NOMO-1 treated with DMSO at 0.1 percent for 48 hours (cell line): ENCODE data around the gene MACROH2A1.

Experiments used
- DNase-seq: peaks from one replicate; lab custom pipeline; 2025; ENCODE audit not compliant: unreplicated experiment; lab: John Stamatoyannopoulos, UW

Gene MACROH2A1

DNA sequence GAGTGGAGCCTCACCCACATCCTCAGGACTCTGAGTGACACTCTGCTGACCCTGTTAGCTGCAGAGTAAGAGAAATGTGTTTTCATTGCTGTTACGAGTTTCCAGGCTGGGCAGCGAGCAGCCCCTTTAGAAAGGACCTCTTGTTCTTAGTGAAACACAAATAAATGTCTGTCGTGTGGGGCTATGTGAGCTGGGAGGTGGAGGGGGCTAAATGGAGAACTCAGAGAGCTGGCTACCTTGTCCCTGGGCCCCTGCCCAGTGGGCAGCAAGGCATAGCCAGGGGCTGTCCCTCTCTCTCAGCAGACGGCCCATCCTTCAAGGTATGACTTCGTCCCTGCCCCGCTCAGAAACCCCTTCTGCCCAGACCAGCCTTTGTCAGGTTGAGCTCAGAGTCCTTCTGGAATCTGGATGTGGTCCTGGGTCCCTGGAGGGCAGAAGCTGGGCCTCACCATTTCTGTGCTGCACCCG, 38.0 kb upstream of the MACROH2A1 start:
- no peak for DNase-seq

DNA sequence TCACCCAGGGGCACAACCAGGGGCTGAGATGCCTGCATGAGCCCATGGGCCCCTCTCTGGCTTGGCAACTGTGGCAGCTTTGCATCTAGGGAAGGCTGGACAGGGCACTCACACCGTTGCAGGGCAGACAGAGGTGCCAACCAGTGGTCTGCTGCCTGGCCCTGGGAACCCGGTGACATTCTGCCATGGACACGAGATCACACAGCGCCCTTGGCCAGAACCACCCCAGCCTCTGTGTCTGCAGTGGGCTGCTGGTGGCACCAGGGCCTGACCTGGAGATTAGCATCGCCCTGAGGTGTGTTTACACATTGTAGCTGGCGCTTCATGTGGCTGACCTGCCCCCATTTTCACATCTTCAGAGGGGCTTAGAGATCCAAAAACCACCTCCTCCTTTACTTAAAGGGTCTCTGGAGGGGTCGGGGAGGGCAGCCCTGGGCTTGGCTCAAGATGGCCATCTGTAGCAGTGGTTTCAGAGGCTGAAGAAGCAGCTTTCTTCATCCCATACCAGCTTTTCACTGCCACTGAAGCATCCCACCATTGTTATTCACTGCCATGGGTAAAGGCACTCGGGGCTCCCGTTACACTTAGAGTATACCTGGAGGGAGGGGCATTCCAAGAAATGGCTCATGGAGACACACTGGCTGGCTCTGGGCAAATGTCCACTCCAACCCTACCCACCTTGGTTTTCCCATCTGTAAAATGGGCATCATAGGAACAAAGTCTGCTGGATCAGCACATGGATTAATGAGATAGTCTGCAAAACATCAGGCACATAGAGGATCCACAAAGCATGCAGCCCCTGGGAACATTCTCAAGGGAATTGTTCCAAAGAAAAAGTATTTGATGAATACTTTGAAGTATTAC, 36.7 kb upstream of the MACROH2A1 start:
- DNase-seq: no peak

DNA sequence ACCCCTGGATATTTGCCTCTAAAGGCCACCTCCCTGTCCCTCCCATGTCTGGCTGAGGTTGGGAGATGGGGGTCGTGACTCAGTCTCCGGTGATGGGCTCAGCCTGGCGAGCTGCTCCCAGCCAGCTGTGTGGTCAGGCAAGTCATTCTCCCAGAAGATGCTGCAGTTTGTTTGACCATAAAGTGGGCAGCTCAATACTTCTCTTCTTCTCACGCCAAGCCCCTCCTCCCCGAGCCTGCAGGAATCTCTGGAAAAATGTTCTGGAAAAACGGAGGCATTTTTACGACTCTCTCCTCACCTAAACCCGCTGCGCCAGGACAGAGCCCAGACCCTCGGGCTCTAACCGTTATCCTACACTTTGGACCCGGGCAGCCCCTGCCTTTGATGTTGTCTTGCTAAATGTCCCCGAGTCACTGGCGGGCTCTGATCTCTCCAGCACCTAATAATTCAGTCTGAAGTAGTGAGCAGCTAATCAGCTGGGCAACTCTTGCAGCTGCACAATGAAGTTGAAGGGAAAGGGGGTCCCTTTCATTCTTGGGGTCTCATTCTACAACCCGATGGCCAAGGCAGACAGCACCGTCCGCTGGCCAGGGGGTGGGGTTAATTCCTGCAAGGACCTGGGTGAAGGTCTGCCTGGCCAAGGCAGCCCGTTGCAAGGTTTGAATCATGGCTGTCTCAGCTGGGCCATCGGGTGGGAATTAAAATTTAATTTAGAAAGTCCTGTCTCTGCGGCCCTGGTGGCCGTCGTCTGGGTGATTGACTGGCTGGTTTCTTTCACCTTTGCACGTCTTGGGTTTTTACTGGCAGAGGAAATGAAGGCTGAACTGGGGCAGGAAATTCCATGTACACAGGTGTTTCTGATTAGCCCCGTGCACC, 35.8 kb upstream of the MACROH2A1 start:
- DNase-seq: no peak

DNA sequence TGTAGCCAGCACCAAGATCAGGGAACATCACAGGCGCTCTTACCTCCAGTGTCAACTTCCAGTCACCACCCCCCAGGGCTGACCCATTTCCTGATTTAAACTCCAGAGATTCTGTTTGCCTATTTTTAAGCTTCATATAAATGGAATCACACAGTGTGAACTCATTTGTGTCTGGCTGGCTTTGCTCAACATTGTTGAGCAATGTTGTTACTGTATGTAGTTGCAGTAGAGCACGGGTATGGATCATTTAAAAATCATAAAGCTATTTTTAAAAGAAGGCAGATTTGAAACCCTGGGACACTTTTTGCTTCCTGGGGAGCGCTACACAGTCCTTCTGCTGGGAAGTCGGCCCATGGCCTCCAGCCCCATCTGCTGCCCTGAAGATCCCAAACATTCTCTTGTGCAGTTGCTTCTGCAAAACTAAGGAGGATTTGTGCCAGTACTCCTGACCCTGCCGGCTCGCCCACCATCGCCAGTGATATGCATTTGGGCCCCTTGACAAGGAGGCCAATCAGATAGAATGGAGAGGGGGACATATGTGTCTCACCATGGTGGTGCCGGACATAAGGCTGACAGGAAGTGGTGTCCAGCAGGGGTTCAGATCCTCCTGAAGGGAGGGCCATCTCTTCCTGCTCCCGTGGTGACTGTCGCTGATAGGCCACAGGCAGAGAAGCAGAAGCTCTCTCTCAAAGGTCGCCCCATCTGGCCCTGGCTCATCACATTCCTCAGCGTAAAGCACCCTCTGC, 34.8 kb upstream of the MACROH2A1 start:
- DNase-seq: peak; percentile 73

DNA sequence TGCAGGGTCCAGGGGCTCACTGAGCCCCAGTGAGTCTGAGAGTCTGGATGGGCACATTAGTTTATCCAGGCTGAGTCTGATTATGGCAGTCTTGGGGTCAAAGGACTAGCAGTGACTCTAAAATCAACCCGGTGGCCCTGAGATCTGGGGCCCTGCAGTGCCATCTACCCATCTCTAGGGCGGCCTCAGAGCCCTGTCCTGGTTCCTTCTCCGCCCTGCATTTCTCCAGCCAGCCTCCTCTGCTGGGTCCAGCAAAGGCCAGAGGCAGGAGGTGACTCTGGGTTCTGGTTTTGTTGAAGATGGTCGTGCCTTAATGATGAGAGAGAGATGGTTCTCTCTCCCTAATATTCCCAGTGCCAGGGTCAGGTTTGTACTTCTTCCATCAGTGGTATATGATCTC, 33.1 kb upstream of the MACROH2A1 start:
- no peak for DNase-seq

DNA sequence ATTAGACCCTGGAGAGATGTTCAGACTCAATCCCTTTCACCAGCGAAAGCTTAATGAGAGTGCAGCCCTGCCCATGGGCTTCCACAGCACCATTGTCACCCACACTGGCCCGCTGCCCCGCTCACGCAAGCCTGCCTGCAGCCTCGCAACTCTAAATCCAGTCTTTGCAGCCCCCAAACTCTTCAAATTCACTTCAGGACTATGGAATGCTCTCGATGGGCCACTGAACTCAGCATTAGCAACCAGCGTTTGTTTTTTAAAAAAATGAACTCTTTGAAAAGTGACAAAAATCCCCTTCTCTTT, 31.1 kb upstream of the MACROH2A1 start:
- DNase-seq: no peak

DNA sequence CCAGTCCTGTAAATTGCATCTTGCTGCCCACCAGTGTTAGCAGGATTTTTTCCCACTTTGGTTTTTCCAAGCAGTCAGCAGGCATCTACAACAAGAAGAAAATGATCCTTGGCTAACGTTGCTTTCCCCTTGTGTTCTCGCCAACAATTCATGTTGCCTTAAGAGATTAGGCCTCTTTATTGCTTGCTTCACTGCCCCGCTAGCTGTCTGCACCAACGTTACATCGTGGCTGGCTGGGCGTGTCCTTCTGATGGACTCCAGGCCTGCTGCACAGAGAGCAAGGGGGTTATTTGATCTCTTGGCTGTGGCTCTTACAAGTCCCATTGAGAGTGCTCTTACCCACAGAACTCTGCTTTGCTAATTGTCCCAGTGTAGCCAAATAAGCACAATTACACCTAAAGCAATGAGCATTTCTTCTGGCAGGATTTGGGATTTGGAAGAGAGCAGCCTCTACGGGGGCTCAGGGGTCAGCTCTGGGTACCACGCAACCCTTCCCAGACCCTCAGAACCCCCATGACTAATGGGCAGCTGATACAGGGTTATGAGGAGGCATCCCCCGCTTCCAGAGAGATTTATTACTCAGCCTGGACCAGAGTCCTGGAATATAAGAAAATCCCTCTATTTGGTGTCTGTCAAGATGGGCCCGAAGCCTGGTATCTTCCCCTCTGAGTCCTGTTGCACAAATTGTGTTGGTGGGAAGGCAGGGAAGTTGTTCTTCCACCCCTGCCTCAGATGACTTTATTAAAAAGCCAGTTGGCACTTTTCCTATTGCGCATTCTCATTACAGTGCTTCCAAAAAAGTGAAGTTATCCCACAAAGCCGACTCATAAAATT, 30.5 kb upstream of the MACROH2A1 start:
- DNase-seq: no peak

DNA sequence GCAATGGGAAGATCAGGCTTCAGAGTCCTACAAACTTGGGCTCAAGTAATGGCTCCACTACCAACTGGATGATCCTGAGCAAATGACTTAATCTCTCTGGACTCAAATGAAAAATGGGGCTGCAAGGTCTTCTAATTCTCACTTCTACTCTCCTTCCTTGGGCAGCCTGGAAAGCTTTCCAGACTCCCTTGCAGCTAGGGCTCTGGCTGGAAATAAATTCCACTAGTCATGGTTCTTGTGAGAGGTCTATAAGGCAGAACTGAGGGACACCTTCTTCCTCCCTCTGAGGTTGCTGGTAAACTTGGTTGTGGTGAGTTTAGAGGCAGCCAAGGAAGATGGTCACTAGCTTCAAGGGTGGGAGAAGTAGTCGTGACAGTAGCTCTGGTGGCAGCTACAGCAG, 29.6 kb upstream of the MACROH2A1 start:
- no peak for DNase-seq

DNA sequence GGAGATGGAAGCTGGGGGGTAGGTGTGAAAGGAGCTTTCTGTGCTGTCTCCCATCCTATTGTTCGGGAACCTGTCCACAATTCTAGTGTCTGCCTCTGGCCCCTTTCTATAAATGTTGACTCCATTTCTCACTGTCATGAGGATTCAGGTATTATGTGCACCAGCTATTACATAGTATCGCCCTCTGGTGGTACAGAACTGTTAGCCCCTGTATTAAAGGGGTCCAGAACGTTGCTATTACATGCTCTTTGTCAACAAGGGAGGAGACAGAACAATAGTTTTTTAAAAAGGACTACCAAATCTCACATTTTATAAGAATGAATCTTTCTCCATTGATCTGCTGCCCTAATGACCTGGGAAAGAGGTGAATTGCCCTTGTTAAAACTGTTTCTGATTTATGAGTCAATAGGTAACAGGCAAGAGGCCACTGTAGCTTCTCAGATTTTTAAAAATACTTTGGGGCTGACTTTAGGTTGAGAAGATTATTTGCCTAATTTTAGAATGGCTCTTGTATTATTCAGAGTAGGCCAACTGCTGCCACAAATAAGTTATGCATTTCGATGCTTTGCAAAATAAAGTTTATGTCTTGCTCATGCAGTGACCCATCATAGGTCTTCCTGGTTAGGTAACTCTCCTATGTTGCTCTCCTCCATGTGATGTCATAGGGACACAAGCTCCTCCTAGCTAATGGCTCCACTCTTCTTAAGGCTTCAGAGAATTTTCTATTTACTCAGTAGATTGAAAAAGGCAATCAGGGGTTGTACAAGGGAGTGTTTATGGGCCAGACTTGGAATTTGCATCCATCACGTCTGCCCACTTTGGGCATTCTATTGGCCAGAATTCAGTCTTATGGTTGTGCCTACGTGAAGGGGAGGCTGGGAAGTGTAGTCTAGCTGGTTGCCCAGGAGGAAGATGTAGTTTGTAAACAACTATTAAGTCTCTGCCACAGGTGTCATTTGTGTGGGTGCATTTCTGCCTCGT, 27.4 kb upstream of the MACROH2A1 start:
- peak; percentile 79 for DNase-seq

DNA sequence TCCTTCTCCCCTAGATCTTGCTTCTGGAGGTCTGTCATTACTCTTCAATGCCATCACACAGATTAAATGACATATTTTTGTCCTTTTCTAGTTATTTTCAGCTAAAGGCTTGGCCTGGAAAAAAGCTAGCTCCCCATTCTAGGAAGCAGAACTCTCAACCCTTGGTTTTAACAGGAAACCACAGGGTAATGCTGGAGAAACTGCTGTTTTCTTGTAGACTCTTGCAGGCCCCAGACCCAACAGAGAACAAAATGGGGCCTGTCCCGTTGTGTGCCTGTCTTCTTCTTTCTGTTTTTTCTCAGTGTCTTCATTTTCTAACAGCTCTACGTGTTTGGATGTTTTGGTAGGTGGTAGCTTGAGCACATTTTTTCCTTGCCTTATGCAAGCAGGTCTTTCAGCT, 26.6 kb upstream of the MACROH2A1 start:
- DNase-seq: peak; percentile 74

DNA sequence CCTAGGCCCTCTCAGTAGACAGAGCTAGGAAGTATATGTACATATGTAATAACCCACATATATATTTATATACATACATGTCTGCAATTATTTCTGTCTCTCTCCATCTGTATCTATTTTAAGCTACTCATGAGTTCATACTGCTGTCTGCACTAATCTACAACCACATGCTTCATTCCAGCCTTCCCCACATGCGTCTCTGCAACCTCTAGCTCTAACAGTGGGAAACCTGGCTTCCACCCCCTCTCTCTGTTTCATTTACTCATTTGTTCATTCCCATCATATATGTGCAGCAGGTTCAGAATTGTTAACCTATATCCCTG, 24.8 kb upstream of the MACROH2A1 start:
- DNase-seq: peak; percentile 67

DNA sequence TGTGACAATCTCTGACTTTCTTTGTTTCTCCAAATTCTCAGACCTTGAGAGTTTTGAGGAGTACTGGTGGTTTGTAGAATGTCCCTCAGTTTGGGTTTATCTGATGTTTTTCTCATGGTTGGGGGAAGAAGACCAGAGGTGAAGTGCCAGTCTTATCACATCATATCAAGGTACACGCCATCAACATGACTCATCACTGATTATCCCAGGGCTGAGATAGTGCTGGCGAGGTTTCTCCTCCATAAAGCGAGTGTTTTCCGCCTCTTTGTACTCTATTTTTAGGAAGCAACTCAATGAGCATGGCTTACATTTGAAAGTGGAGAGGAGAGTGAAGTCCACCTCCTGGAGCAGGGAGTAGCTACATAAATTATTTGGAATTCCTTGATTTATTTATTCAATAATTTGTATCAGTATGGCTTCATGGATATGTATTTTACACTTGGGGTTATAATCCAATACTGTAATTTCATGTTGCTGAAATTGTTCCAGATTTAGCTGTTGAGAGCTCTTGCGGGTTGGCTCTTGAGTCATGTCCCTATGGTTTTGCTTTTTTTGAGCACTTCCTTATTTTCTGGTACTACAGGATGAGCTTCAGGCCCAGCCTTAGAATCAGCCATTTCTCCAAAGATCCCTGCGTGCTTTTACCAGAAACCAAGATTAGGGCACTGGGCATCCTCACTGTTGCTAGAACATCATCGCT, 24.3 kb upstream of the MACROH2A1 start:
- peak; percentile 83 for DNase-seq

DNA sequence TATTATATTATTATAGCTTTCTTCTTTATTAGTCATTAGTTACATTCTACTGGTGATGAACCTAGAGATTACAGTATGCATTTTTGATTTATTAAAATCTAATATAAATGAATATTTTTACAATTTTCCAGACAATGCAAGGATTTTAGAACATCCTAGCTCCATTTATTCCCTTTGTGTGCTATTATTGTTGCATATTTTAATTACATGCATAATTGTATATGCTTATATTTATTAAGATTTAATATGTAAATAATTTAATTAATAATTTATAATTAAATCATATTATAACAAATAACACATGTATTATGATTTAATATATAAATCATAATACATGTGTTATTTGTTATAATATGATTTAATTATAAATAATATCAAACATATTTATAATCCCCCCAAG, 23.4 kb upstream of the MACROH2A1 start:
- no peak for DNase-seq

DNA sequence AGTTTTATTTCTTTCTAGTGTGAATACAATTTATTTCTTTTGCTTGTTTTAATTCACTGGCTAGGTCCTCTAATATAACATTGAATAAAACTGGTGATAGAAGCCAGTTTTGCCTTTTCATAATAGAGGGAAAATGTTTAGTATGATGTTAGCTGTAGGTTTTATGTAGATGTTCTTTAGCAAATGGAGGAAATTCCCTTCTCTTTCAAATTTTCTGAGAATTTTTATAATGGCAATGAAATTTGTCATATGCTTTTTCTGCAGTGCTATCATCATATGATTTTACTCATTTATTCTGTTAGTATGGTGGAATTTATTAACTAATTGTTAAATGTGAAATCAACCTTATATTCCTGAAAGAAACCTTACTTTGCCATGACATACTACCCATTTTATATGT, 18.1 kb upstream of the MACROH2A1 start:
- no peak for DNase-seq

DNA sequence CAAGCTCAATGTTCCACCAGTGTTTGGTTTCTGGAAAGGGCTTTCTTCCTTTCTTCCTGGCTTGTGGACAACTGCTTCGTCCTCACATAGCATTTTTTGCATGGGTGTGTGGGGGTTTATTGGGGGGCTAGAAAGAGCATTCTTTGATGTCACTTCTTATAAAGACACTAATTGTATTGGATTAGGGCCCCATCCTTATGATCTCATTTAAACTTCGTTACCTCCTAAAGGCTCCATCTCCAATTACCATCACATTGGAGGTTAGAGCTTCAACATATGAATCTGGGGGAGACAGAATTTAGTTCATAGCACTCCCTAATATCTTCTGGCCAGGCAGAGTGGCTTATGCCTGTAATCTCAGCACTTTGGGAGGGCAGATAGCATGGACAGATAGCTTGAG, 6.1 kb upstream of the MACROH2A1 start:
- DNase-seq: no peak

DNA sequence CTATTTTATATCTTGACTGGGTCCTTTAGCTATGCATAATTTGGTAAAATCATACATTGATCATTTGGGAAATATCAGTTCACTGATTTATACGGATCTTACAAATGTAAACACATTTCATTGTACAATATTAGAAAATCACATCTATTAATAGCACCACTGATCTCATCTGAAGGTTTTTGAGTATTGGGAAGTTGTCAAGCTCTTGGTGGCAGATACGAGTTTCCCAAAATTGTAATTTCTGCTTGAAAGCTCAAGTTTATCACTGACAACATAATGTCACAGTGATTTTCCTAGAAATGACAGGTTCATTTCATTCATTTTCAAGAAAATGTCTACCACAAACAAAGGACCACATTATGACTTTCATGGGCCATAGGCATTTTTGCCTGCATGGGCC, 3.0 kb upstream of the MACROH2A1 start:
- no peak for DNase-seq

DNA sequence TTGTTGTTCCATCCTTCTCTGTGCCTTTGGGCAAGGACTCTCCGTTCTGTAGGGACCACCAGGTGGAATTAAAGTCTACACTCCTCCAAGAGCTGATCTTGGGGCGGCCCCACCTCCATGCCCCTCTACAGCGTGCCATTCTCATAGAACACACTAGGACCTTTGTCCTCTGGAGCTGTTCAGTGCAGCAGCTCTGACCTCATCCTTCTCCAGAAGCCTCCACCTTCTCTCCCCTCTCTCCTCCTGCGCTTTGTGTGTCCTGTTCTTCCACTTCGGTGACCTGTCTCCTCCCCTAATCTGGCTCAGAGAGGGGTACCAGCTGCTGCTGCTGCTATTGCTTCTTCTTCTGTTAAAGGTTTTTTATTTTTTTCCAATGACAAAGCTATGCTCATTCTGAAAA, 1.8 kb upstream of the MACROH2A1 start:
- no peak for DNase-seq

DNA sequence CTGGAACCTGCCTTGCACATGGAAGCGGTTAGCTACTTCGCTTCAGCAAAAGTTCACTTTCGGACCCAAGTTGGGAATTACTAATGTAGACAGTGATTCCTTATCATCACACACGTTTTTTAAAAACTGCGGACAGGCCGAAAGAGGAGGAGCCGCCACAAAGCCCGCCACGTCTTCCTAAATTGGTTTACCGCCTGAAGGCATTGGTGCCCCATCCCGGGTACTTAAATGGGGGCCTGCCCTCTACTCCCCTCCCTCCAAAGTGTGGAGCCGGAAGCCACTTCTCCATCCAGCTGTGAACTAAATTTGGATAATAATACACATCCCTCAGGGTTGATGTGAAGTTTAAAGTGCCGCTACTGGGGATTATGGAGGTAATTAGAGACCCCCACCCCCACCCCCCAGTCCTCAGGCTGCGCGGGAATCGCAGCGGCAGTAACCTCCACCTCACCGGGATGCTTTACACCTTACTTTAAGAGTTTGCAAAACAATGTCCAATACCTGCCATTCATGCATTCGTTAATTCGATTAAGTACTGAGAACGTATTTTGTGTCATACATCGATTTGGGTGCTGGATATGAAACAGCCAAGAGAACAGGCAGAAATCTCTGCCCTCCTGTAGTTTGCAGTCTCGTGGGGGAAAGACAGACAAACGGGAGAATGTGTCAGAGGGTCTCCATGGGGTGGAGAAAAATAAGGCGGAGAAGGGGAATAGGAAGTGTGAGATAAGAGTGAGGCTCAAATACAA, 937 bp upstream of the MACROH2A1 start:
- DNase-seq: peak; percentile 23
